ENCODE results near the gene APOBEC3C. TPM values are rescaled to one million over a fixed set of nuclear protein-coding genes. Genes with fewer than 3 reads are reported as not detected.
A peak's percentile ranks its signal among the peaks of the same experiment; 100 is the strongest.

APOBEC3C gene
- total RNA-seq, 1 donor from 2014 or later = 25.3 TPM

- no peak overlapping the region for H3K4me3 ChIP-seq
- intact Hi-C loops (cut with DNase I) = no loop called here
Measured at GRCh38 chr22:38966942-38967341, 47.1 kb upstream of the APOBEC3C start.

GRCh38 chr22:38967451-38968450, 46.3 kb upstream of the APOBEC3C start:
- H3K4me1 ChIP-seq = no peaks in the 10 kb centered on the region
- no peaks in the 10 kb centered on the region for H3K27me3 ChIP-seq
- peak; percentile 89 for ATAC-seq
- TF ChIP-seq CTCF (IDR thresholded peaks at IDR 0.05) = no peak
- H3K9me3 ChIP-seq = no peaks in the 10 kb centered on the region
- DNase-seq = no peak
- no peaks in the 10 kb centered on the region for H3K36me3 ChIP-seq
- intact Hi-C loops (cut with DNase I) = no loop called here
- H3K27ac ChIP-seq = no peak overlapping the region
- no peak overlapping the region for H3K4me3 ChIP-seq

More at GRCh38 chr22:38966942-38967341, 47.1 kb upstream of the APOBEC3C start:
- Histone ChIP-seq H3K36me3 (no peaks in the 10 kb centered on the region), H3K27me3 (no peaks in the 10 kb centered on the region), H3K4me1 (no peaks in the 10 kb centered on the region), H3K9me3 (no peaks in the 10 kb centered on the region), H3K27ac (no peak overlapping the region)
- TF ChIP-seq CTCF (IDR thresholded peaks at IDR 0.05) = no peak
- no peak for DNase-seq
- no peak for ATAC-seq

- Histone ChIP-seq H3K27me3 (no peaks in the 10 kb centered on the region), H3K36me3 (no peaks in the 10 kb centered on the region), H3K27ac (no peak overlapping the region), H3K4me1 (no peaks in the 10 kb centered on the region), H3K9me3 (no peaks in the 10 kb centered on the region), H3K4me3 (no peak overlapping the region)
- intact Hi-C loops (cut with DNase I) = no loop called here
- DNase-seq (no peak), ATAC-seq (no peak)
- no peak for TF ChIP-seq CTCF (IDR thresholded peaks at IDR 0.05)
Measured at GRCh38 chr22:38968801-38969200, 45.3 kb upstream of the APOBEC3C start.

GRCh38 chr22:38970551-38970950, 43.5 kb upstream of the APOBEC3C start:
- no peaks in the 10 kb centered on the region for H3K9me3 ChIP-seq
- intact Hi-C loops (cut with DNase I) = no loop called here
- H3K27ac ChIP-seq = no peak overlapping the region
- no peaks in the 10 kb centered on the region for H3K36me3 ChIP-seq
- H3K4me1 ChIP-seq = no peaks in the 10 kb centered on the region
- no peaks in the 10 kb centered on the region for H3K27me3 ChIP-seq
- ATAC-seq (no peak), DNase-seq (no peak)
- no peak overlapping the region for H3K4me3 ChIP-seq
- TF ChIP-seq CTCF (IDR thresholded peaks at IDR 0.05) = no peak

- DNase-seq = no peak
- Histone ChIP-seq H3K9me3 (no peaks in the 10 kb centered on the region), H3K27ac (no peak overlapping the region), H3K36me3 (no peaks in the 10 kb centered on the region), H3K27me3 (no peaks in the 10 kb centered on the region), H3K4me3 (no peak overlapping the region), H3K4me1 (no peaks in the 10 kb centered on the region)
- intact Hi-C loops (cut with DNase I) = no loop called here
- TF ChIP-seq CTCF (IDR thresholded peaks at IDR 0.05) = no peak
- ATAC-seq = no peak
Measured at GRCh38 chr22:38971202-38971601, 42.9 kb upstream of the APOBEC3C start.

Measured in upper lobe of right lung (tissue), 1 donor.